ENCODE results near the gene TICAM2.

Gene TICAM2

GRCh38 chr5:115571441-115571878 lies 30.8 kb downstream of the TICAM2 start:
- H3F3A ChIP-seq (ENCODE audit: insufficient read depth, low read length) = no peaks in the 10 kb centered on the region
- H3K4me2 ChIP-seq (ENCODE audit: low read depth, low read length) = no peak overlapping the region
- H2AFZ ChIP-seq (ENCODE audit: low read length) = no peak overlapping the region
- no peaks in the 10 kb centered on the region for H3K27me3 ChIP-seq (replicated peaks; ENCODE audit: insufficient read depth, low read length)
- no peaks in the 10 kb centered on the region for H3K9me2 ChIP-seq (replicated peaks; ENCODE audit: insufficient read depth, low read length)
- H3K4me3 ChIP-seq (ENCODE audit: low read length) = no peak overlapping the region
- no peak overlapping the region for H3K27ac ChIP-seq (ENCODE audit: low read length)
- no peaks in the 10 kb centered on the region for H4K20me1 ChIP-seq (ENCODE audit: insufficient read depth, low read length)
- 0 out of 2 replicates have a peak, but pooled peaks cover 3% of the 10 kb centered on the region for H3K4me1 ChIP-seq (ENCODE audit: low read length)
- no peaks in the 10 kb centered on the region for H3K9me3 ChIP-seq (replicated peaks; ENCODE audit: insufficient read depth, low read length)
- H3K36me3 ChIP-seq (replicated peaks; ENCODE audit: insufficient read depth, low read length) = no peaks in the 10 kb centered on the region
- TF ChIP-seq EZH2 (optimal IDR thresholded peaks at IDR 0.05; ENCODE audit: low read depth, low read length) = no peak
- no peak for TF ChIP-seq EZH2phosphoT487 (IDR thresholded peaks at IDR 0.05; ENCODE audit: low read length)
- no peak for TF ChIP-seq CTCF (IDR thresholded peaks at IDR 0.05; ENCODE audit: low read length)
- H3K9ac ChIP-seq (ENCODE audit: low read length) = no peak overlapping the region
- no peak for DNase-seq
- H3K79me2 ChIP-seq (ENCODE audit: low read length) = no peaks in the 10 kb centered on the region

- no peak for DNase-seq
- TF ChIP-seq EZH2 (optimal IDR thresholded peaks at IDR 0.05; ENCODE audit: low read depth, low read length) (no peak), EZH2phosphoT487 (IDR thresholded peaks at IDR 0.05; ENCODE audit: low read length) (no peak), CTCF (IDR thresholded peaks at IDR 0.05; ENCODE audit: low read length) (no peak)
- H3K9ac ChIP-seq (ENCODE audit: low read length) = no peak overlapping the region
- no peaks in the 10 kb centered on the region for H3K36me3 ChIP-seq (replicated peaks; ENCODE audit: insufficient read depth, low read length)
- no peaks in the 10 kb centered on the region for H3K27me3 ChIP-seq (replicated peaks; ENCODE audit: insufficient read depth, low read length)
- H3K27ac ChIP-seq (ENCODE audit: low read length) = no peak overlapping the region
- no peaks in the 10 kb centered on the region for H4K20me1 ChIP-seq (ENCODE audit: insufficient read depth, low read length)
- no peaks in the 10 kb centered on the region for H3K9me2 ChIP-seq (replicated peaks; ENCODE audit: insufficient read depth, low read length)
- no peak overlapping the region for H3K4me2 ChIP-seq (ENCODE audit: low read depth, low read length)
- no peak overlapping the region for H3K4me3 ChIP-seq (ENCODE audit: low read length)
- H3K79me2 ChIP-seq (ENCODE audit: low read length) = no peaks in the 10 kb centered on the region
- no peaks in the 10 kb centered on the region for H3K9me3 ChIP-seq (replicated peaks; ENCODE audit: insufficient read depth, low read length)
- H3F3A ChIP-seq (ENCODE audit: insufficient read depth, low read length) = no peaks in the 10 kb centered on the region
- no peaks in the 10 kb centered on the region for H3K4me1 ChIP-seq (ENCODE audit: low read length)
- no peak overlapping the region for H2AFZ ChIP-seq (ENCODE audit: low read length)
Observed at GRCh38 chr5:115568668-115569067, 33.6 kb downstream of the TICAM2 start.

- no peaks in the 10 kb centered on the region for H3K79me2 ChIP-seq (ENCODE audit: low read length)
- H3F3A ChIP-seq (ENCODE audit: insufficient read depth, low read length) = no peaks in the 10 kb centered on the region
- no peak overlapping the region for H3K4me3 ChIP-seq (ENCODE audit: low read length)
- DNase-seq = no peak
- no peaks in the 10 kb centered on the region for H3K36me3 ChIP-seq (replicated peaks; ENCODE audit: insufficient read depth, low read length)
- H3K9ac ChIP-seq (ENCODE audit: low read length) = no peak overlapping the region
- no peaks in the 10 kb centered on the region for H3K4me1 ChIP-seq (ENCODE audit: low read length)
- H3K9me2 ChIP-seq (replicated peaks; ENCODE audit: insufficient read depth, low read length) = no peaks in the 10 kb centered on the region
- TF ChIP-seq CTCF (IDR thresholded peaks at IDR 0.05; ENCODE audit: low read length) (no peak), EZH2 (optimal IDR thresholded peaks at IDR 0.05; ENCODE audit: low read depth, low read length) (no peak), EZH2phosphoT487 (IDR thresholded peaks at IDR 0.05; ENCODE audit: low read length) (no peak)
- no peaks in the 10 kb centered on the region for H4K20me1 ChIP-seq (ENCODE audit: insufficient read depth, low read length)
- H3K4me2 ChIP-seq (ENCODE audit: low read depth, low read length) = no peak overlapping the region
- no peaks in the 10 kb centered on the region for H3K9me3 ChIP-seq (replicated peaks; ENCODE audit: insufficient read depth, low read length)
- no peaks in the 10 kb centered on the region for H3K27me3 ChIP-seq (replicated peaks; ENCODE audit: insufficient read depth, low read length)
- no peak overlapping the region for H2AFZ ChIP-seq (ENCODE audit: low read length)
- H3K27ac ChIP-seq (ENCODE audit: low read length) = no peak overlapping the region
Observed at GRCh38 chr5:115565233-115565632, 37.0 kb downstream of the TICAM2 start.

All from MM.1S (cell line).